ENCODE results near the gene RESF1.

The RESF1 gene

DNA sequence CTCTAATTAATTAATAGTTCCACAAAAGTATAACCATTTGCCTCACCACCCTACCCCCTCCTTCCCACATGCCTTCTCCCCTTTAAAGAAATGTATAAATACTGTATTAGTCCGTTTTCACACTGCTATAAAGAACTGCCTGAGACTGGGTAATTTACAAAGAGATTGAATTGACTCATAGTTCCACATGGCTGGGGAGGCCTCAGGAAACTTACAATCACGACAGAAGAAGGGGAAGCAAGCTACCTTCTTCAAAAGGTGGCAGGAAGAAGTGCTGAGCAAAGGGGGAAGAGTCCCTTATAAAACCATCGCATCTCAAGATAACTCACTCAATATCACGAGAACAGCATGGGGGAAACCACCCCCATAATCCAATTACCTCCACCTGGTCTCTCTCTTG lies 8.2 kb upstream of the RESF1 start:
- Mint-ChIP-seq H3K27me3 (no peaks in the 10 kb centered on the region), H3K4me1 (peaks cover 43% of the 10 kb centered on the region), H3K36me3 (peaks cover 14% of the 10 kb centered on the region), H3K4me3 (peak overlapping the region; percentile 51), H3K9me3 (peaks cover 5% of the 10 kb centered on the region), H3K27ac (peak overlapping the region; percentile 38)

DNA sequence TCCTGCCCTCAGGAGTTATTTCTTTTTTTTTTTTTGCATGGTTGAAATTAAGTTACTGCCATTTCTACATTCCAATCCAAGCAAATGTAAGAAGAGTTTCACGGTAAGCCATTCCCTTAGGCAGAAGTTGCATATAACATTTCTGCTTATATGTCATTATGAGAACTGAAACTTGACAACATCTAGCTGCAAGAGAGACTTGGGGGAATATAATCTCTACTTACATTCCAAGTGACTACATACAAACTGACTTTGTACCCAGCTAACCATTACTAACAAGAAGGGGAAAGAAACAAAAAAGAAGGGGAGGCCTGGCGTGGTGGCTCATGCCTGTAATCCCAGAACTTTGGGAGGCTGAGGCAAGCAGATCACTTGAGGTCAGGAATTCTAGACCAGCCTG lies 7.3 kb upstream of the RESF1 start:
- Mint-ChIP-seq H3K4me1 (peaks cover 49% of the 10 kb centered on the region), H3K9me3 (peaks cover 5% of the 10 kb centered on the region), H3K27me3 (no peaks in the 10 kb centered on the region), H3K4me3 (no peak overlapping the region), H3K27ac (no peak overlapping the region), H3K36me3 (peaks cover 14% of the 10 kb centered on the region)

DNA sequence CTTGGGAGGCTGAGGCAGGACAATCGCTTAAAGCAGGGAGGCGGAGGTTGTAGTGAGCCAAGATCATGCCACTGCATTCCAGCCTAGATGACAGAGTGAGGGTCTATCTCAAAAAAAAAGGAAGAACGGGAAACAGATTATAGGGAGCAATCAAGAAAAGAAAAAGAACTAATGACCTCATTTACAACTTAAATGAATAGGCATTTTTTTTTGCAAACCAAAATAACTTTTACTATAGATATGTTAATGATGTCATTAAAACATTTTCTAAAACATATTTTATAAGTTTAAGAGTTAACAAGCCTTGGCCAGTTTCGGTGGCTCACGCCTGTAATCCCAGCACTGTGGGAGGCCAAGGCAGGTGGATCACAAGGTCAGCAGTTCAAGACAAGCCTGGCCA lies 6.8 kb upstream of the RESF1 start:
- Mint-ChIP-seq H3K36me3 (peaks cover 14% of the 10 kb centered on the region), H3K4me3 (no peak overlapping the region), H3K4me1 (peaks cover 52% of the 10 kb centered on the region), H3K27ac (no peak overlapping the region), H3K9me3 (peaks cover 5% of the 10 kb centered on the region), H3K27me3 (no peaks in the 10 kb centered on the region)

DNA sequence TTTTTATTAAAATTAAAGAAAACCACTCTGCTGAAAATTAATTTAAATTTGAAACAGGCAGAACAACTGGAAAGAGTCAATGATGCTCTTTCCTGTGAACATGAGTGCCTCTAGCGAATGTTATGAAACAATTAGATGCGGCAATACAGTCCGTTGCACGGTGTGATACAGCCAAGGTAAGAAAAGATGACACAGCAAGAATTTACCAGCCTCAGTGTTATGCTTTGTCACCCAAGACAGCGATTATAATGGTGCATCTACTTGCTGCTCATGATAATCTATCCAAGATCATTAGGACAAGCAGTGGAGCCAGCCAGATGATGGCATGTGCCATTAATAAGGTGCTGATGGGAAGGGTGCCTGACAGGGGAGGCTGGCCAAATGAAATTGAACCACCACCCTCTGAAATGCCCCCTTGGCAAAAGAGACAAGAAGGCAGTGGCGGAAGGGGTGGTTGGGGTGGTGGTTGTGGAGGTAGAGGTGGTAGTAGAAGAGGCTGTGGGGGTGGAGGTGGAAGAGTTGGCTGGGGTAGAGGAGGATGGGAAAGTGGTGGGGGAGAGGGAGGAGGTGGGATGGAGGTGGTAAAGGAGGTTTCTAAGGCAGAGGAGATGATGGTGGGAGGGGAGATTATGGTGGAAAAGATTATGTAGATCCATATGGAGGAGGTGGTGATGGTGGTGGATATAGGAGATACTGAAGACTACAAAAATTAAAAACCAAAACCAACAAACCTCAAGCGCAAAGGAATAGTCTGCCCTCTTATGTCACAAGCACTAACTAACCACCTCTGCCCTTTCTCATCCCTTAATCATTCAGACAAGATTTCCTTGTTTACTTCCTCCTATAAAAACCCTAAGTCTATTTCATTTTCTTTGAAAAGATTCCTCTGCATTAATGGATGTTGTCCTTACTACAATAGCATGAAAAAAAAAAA lies 4.0 kb upstream of the RESF1 start:
- Mint-ChIP-seq H3K9me3 (no peaks in the 10 kb centered on the region), H3K4me1 (peaks cover 63% of the 10 kb centered on the region), H3K27me3 (no peaks in the 10 kb centered on the region), H3K27ac (peak overlapping the region; percentile 73), H3K4me3 (peak overlapping the region; percentile 21), H3K36me3 (peaks cover 7% of the 10 kb centered on the region)

DNA sequence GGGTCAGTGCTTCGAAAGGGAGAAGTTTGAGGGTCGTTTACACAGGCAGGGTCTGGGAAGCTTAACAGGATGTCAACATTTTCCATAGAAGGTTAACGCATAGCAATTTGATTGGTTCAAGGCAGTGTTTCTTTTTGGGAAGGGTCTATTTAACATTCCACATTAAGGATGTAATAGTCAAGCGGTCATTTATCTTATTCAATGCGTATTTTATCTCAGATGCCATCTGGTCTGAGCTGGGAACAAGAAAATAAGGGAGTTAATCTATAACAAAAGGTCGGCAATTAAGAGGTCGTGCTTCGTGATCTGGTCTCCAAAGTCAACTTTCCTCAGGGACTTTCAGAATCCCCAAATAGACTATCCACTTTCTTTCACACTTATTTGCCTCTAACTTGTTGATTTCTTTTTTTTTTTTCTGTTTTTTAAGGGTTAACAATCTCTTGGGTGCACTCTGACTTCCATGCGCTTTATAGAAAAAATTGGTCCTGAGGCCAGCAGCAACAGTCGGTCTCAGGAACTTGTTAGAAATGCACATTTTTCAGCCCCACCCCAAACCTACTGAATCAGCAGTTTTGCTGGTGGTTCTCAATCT lies 550 bp upstream of the RESF1 start:
- H3K9me3 Mint-ChIP-seq = no peaks in the 10 kb centered on the region
- H3K4me3 Mint-ChIP-seq = peak overlapping the region; percentile 98
- H3K4me1 Mint-ChIP-seq = peaks cover 77% of the 10 kb centered on the region
- H3K36me3 Mint-ChIP-seq = peaks cover 17% of the 10 kb centered on the region
- H3K27ac Mint-ChIP-seq = peak overlapping the region; percentile 99
- no peaks in the 10 kb centered on the region for H3K27me3 Mint-ChIP-seq

DNA sequence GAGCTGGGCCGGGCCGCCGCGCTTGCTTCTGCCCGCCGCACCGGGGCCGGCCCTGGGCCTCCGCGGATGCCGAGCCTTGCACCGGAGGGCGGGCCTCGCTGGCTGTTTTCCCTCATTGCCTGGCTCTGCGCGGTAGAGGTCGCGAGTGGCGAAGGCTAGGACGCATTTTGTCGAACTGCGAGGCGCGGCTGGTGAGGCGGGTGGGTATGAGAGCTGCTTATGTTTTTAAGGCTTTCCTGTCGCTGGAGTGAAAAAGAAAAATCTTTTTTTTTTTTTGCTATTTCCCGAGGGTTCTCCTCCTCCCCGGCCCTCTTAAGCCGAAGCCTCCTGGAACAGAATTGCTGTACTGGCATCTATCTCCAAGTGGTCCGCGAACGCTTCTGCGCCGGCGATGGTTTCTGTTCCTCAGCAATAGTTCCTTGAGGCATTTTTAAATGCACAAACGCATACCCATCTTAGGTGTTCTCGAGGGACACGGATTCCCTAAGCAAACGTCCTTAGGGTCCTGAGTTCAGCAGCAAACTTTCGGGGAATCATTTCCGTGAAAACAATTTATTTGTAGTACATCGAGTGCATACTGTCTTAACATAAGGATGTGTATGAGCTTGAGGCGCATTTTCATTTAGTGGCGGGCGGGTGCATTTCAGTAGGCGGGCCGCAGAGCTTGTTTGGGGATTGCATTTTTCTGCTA lies 631 bp downstream of the RESF1 start:
- Mint-ChIP-seq H3K9me3 (no peaks in the 10 kb centered on the region), H3K4me1 (peaks cover 78% of the 10 kb centered on the region), H3K36me3 (peaks cover 28% of the 10 kb centered on the region), H3K27me3 (no peaks in the 10 kb centered on the region), H3K27ac (peak overlapping the region; percentile 96), H3K4me3 (peak overlapping the region; percentile 97)

DNA sequence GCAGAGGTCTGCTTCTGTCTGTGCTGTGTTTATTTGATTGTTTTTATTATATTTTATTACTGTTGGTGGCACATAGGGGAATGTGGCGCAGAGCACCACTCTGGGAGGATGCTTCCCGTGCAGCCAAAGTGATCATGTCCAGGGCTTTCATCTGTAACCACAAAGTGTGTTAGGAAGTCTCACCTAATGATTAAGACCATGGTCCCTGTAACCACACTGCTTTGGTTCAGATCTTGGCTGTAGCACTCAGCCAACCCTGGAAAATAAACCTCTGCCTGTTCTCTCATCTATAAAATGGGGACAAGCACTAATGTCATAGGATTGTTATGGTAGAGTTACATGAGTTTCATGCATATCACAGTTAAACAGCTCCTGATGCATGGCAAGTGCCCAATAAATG lies 1.9 kb downstream of the RESF1 start:
- H3K36me3 Mint-ChIP-seq = peaks cover 36% of the 10 kb centered on the region
- peak overlapping the region; percentile 96 for H3K27ac Mint-ChIP-seq
- no peaks in the 10 kb centered on the region for H3K27me3 Mint-ChIP-seq
- no peaks in the 10 kb centered on the region for H3K9me3 Mint-ChIP-seq
- peaks cover 79% of the 10 kb centered on the region for H3K4me1 Mint-ChIP-seq
- peak overlapping the region; percentile 97 for H3K4me3 Mint-ChIP-seq

DNA sequence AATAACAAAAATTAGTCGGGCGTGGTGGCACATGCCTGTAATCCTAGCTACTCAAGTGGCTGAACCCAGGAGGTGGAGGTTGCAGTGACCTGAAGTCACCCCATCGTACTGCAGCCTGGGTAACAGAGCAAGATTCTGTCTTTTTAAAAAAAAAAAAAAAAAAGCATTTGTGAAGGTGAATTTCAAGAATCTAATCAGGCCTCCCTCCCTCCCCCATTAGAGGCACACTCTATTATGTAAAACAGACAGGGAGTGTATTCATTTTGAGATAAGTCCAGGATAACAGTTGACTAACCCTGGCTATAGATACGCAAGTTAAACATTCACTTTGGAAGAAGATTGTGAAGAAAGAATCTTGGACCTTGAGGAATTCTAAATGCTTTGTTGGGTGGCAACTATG lies 2.9 kb downstream of the RESF1 start:
- H3K4me3 Mint-ChIP-seq = peak overlapping the region; percentile 97
- peaks cover 83% of the 10 kb centered on the region for H3K4me1 Mint-ChIP-seq
- no peaks in the 10 kb centered on the region for H3K27me3 Mint-ChIP-seq
- H3K36me3 Mint-ChIP-seq = peaks cover 44% of the 10 kb centered on the region
- H3K9me3 Mint-ChIP-seq = no peaks in the 10 kb centered on the region
- peak overlapping the region; percentile 91 for H3K27ac Mint-ChIP-seq

DNA sequence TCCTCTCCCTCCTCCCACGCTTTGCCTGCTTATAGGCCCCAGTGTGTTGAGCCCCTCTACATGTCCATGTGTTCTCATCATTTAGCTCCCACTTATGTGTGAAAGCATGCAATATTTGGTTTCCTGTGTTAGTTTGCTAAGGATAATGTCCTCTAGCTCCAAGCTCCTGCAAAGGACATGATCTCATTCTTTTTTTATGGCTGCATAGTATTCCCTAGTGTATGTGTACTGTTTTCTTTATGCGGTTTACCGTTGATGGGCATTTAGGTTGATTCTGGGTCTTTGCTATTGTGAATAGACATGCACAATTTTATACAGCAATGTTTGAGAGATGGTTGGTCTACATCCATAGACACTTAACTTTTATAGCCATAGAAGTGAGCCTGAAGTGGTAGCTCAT lies 5.1 kb downstream of the RESF1 start:
- H3K27me3 Mint-ChIP-seq = no peaks in the 10 kb centered on the region
- peak overlapping the region; percentile 91 for H3K27ac Mint-ChIP-seq
- peaks cover 84% of the 10 kb centered on the region for H3K4me1 Mint-ChIP-seq
- no peaks in the 10 kb centered on the region for H3K9me3 Mint-ChIP-seq
- peaks cover 52% of the 10 kb centered on the region for H3K36me3 Mint-ChIP-seq
- H3K4me3 Mint-ChIP-seq = peak overlapping the region; percentile 97

DNA sequence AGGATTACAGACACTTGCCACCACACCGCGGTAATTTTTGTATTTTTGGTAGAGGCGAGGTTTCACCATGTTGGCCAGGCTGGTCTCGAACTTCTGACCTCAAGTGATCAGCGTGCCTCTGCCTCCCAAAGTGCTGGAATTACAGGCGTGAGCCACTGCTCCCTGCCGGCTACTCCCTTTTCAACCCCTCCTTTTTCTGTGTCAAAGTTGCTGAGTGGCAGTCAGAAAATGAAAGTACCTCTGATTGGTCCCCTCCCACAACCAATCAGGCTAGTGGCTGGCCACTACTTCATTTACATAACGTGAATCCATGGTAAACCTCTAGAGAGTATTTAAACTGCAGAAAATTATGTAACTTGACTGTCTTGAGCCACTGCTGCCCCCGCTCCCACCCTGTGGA lies 5.9 kb downstream of the RESF1 start:
- H3K36me3 Mint-ChIP-seq = peaks cover 55% of the 10 kb centered on the region

DNA sequence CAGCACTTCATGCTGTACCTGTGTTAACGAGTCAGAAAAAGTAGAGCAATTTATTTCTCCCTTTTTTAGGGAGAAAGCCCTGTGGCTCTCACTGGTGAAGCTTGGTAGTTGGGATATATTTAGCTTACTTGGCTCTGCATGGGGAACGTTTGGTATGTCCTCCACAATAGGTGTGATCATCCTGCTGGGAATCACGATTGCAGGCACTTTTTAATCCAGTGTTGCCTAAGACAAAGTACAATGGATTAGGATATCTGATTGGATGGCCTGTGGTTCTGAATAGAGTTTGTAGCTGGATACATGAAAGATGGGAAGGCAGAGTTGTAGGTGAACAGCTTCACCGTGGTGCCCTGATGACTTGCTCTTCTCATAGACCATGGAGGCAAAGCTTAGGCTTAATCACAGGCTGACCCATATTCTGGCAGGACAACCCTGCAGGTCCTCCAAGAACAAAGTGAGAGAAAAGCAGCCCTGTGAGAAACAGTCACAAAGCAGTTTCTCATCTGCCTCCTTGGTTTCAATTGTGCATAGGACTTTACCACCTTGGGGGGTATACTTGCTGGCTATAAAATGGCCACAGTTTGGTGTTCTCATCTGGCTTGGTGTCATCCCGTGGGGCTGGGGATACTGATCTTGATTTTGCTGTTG lies 7.5 kb downstream of the RESF1 start:
- H3K36me3 Mint-ChIP-seq = peaks cover 62% of the 10 kb centered on the region
- peak overlapping the region; percentile 97 for H3K4me3 Mint-ChIP-seq
- no peaks in the 10 kb centered on the region for H3K27me3 Mint-ChIP-seq
- H3K9me3 Mint-ChIP-seq = no peaks in the 10 kb centered on the region
- peak overlapping the region; percentile 91 for H3K27ac Mint-ChIP-seq
- H3K4me1 Mint-ChIP-seq = peaks cover 87% of the 10 kb centered on the region

More for the DNA sequence above, 5.9 kb downstream of the RESF1 start:
- Mint-ChIP-seq H3K27ac (peak overlapping the region; percentile 91), H3K4me3 (peak overlapping the region; percentile 97), H3K27me3 (no peaks in the 10 kb centered on the region), H3K4me1 (peaks cover 89% of the 10 kb centered on the region), H3K9me3 (no peaks in the 10 kb centered on the region)

DNA sequence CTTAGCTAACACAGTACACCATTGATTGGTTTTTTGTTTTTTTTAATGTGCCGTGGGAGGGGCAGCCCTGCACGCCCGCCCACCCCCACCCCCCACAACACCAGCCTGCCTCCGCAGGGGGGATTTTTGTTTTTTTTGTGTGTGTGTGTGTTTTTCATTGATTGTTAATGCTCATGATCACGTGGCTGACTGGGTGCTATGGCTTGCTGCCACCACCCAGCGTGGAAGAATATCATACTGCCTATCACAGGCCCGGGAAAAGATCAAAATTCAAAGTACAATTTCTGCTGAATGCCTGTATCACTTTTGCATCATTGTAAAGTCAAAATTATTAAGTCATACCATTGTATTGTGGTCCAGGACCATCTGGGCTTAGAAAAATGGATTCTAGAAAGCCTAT lies 8.3 kb downstream of the RESF1 start:
- Mint-ChIP-seq H3K36me3 (peaks cover 61% of the 10 kb centered on the region), H3K9me3 (no peaks in the 10 kb centered on the region), H3K4me3 (peak overlapping the region; percentile 71), H3K4me1 (peaks cover 82% of the 10 kb centered on the region), H3K27me3 (no peaks in the 10 kb centered on the region), H3K27ac (peak overlapping the region; percentile 91)

DNA sequence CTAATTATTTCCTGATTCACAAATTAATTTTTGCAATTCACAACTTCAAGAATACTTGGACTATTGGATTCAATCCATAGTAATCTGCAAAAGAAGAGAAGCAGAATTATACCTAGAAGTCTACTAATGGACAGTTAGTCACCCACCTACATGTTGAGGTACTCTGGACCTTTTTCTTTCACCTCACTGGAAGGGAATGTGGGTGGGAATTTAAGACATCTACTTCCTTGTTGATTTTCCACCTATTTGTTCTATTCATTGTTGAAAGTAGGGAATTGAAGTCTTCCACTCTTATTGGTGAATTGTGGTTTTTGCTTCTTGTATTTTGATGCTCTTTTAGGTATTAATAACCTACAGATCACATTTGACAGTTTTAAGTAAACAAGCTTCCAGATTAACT lies 11.0 kb downstream of the RESF1 start:
- peaks cover 62% of the 10 kb centered on the region for H3K36me3 Mint-ChIP-seq
- no peaks in the 10 kb centered on the region for H3K9me3 Mint-ChIP-seq
- H3K4me1 Mint-ChIP-seq = peaks cover 59% of the 10 kb centered on the region
- H3K4me3 Mint-ChIP-seq = no peak overlapping the region
- peak overlapping the region; percentile 14 for H3K27ac Mint-ChIP-seq
- H3K27me3 Mint-ChIP-seq = no peaks in the 10 kb centered on the region

DNA sequence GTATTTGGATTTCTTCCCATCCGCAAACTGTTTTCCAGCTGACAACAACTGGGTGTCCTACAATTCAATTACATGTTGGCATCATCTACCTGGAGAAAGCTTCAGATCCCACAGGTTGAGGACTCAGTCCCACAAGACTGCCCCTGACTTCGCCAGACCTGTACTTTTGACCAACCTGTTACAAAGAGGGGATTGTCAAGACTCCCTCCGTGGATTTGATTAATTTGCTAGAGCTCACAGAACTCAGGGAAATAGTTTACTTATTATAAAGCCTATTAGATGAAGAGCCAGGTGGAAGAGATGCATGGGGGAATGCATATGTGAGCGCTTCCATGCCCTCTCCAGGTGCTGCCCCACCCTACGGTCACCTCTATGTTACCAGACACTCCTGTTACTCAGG lies 14.6 kb downstream of the RESF1 start:
- Mint-ChIP-seq H3K9me3 (no peaks in the 10 kb centered on the region), H3K4me3 (no peak overlapping the region), H3K36me3 (peaks cover 67% of the 10 kb centered on the region), H3K4me1 (peaks cover 32% of the 10 kb centered on the region), H3K27ac (peak overlapping the region; percentile 46), H3K27me3 (no peaks in the 10 kb centered on the region)

DNA sequence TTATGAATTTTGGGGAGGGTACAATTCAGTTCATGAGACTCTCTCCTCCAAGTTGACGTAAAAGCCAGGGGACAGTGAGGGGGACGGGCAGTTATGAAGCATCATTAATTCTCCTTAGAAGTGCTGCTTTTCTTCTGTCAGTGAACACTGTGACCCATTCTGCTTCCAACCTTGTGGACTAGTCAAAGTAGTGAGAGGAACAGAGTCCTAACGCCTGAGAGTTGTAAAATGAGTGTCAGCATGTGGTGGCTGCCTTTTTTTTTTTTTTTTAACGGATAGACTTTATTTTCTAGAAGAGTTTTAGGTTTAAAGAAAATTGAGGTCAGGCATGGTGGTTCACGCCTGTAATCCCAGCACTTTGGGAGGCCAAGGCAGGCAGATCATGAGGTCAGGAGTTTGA lies 15.5 kb downstream of the RESF1 start:
- no peak overlapping the region for H3K4me3 Mint-ChIP-seq
- H3K27ac Mint-ChIP-seq = no peak overlapping the region
- H3K9me3 Mint-ChIP-seq = no peaks in the 10 kb centered on the region
- peaks cover 25% of the 10 kb centered on the region for H3K4me1 Mint-ChIP-seq
- peaks cover 71% of the 10 kb centered on the region for H3K36me3 Mint-ChIP-seq
- no peaks in the 10 kb centered on the region for H3K27me3 Mint-ChIP-seq
